ENCODE data around the gene PI16.

DNA sequence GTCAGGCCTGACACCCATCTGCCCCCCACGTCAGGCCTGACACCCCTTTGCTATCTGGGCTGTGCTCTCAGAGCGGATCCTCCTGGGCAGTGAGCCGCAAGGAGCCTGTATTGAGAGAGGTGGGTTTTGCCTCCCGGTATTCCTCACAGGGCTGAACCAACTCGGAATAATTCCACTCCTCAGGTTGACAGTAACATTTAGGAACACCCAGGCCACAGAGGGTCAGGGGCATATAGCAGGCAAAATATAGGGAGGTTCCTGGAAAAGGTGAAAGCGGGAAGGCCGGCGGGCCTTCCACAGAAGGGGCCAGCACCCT lies 44.1 kb downstream of the PI16 start:
- TF ChIP-seq, protein P1, sequence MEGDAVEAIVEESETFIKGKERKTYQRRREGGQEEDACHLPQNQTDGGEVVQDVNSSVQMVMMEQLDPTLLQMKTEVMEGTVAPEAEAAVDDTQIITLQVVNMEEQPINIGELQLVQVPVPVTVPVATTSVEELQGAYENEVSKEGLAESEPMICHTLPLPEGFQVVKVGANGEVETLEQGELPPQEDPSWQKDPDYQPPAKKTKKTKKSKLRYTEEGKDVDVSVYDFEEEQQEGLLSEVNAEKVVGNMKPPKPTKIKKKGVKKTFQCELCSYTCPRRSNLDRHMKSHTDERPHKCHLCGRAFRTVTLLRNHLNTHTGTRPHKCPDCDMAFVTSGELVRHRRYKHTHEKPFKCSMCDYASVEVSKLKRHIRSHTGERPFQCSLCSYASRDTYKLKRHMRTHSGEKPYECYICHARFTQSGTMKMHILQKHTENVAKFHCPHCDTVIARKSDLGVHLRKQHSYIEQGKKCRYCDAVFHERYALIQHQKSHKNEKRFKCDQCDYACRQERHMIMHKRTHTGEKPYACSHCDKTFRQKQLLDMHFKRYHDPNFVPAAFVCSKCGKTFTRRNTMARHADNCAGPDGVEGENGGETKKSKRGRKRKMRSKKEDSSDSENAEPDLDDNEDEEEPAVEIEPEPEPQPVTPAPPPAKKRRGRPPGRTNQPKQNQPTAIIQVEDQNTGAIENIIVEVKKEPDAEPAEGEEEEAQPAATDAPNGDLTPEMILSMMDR (IDR thresholded peaks at IDR 0.05; ENCODE audit: low read depth, low read length, missing input control): no peak
- no peak for TF ChIP-seq JUND (IDR thresholded peaks at IDR 0.05)
- TF ChIP-seq, protein P2, sequence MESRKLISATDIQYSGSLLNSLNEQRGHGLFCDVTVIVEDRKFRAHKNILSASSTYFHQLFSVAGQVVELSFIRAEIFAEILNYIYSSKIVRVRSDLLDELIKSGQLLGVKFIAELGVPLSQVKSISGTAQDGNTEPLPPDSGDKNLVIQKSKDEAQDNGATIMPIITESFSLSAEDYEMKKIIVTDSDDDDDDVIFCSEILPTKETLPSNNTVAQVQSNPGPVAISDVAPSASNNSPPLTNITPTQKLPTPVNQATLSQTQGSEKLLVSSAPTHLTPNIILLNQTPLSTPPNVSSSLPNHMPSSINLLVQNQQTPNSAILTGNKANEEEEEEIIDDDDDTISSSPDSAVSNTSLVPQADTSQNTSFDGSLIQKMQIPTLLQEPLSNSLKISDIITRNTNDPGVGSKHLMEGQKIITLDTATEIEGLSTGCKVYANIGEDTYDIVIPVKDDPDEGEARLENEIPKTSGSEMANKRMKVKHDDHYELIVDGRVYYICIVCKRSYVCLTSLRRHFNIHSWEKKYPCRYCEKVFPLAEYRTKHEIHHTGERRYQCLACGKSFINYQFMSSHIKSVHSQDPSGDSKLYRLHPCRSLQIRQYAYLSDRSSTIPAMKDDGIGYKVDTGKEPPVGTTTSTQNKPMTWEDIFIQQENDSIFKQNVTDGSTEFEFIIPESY (IDR thresholded peaks at IDR 0.05): no peak
- no peak for TF ChIP-seq YY1 (IDR thresholded peaks at IDR 0.05)
- TF ChIP-seq EGR1 (IDR thresholded peaks at IDR 0.05; ENCODE audit: low read depth in 2 of 2): no peak
- TF ChIP-seq NR2F2 (IDR thresholded peaks at IDR 0.05): no peak
- TF ChIP-seq RAD21 (IDR thresholded peaks at IDR 0.05): no peak
- TF ChIP-seq GABPA (IDR thresholded peaks at IDR 0.05 in 1 of 2, conservative IDR thresholded peaks at IDR 0.05 in 1 of 2): no peak
